ENCODE data around the gene ITIH3. TPM values are rescaled to one million over a fixed set of nuclear protein-coding genes. Genes with fewer than 3 reads are reported as not detected.

The ITIH3 gene
- total RNA-seq, 1 experiment from 2014 or later, result not detected

DNA sequence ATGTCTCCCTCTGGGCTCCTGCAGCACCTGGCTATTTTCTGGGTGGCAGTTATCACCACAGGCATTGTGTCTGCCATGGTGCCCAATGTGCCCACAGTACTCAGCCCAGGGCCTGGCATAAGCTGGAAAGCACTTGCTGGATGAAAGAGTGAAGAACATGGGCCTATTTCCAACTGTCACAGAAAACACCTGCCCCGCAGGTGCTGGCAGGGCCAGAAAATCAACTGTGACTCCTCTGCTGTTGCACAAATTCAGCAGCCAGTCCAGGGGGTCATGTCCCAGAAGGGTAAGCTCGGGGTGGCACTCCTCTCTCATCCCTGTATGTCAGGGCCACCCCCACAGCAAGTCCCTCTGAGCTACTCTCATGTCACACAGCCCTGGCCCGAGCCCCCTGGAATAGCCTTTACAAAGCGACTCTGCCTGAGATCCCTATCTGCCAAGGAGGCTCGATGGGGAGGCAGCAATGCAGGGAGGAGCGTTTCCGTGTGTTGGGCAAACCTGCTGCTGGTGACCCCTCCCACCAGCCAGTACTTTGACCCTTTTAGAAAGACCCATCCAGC is 16.9 kb downstream of the ITIH3 start:
- no peak for TF ChIP-seq EZH2 (IDR thresholded peaks at IDR 0.05; ENCODE audit: borderline replicate concordance, low read depth, low read length, poor library complexity, severe bottlenecking)
- TF ChIP-seq, protein P1, sequence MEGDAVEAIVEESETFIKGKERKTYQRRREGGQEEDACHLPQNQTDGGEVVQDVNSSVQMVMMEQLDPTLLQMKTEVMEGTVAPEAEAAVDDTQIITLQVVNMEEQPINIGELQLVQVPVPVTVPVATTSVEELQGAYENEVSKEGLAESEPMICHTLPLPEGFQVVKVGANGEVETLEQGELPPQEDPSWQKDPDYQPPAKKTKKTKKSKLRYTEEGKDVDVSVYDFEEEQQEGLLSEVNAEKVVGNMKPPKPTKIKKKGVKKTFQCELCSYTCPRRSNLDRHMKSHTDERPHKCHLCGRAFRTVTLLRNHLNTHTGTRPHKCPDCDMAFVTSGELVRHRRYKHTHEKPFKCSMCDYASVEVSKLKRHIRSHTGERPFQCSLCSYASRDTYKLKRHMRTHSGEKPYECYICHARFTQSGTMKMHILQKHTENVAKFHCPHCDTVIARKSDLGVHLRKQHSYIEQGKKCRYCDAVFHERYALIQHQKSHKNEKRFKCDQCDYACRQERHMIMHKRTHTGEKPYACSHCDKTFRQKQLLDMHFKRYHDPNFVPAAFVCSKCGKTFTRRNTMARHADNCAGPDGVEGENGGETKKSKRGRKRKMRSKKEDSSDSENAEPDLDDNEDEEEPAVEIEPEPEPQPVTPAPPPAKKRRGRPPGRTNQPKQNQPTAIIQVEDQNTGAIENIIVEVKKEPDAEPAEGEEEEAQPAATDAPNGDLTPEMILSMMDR (conservative IDR thresholded peaks at IDR 0.05; ENCODE audit: low read depth, low read length), result no peak
- DNase-seq (ENCODE audit: low spot score), result no peak
- Histone ChIP-seq H3K4me3 (ENCODE audit: low read depth, low read length, poor library complexity, severe bottlenecking) (no peak overlapping the region), H3K4me1 (ENCODE audit: insufficient read depth, low read length, poor library complexity, severe bottlenecking) (no peaks in the 10 kb centered on the region), H3K27ac (ENCODE audit: low read depth, low read length, poor library complexity, severe bottlenecking) (no peak overlapping the region), H3K9me3 (ENCODE audit: low read depth, low read length, poor library complexity, severe bottlenecking) (no peaks in the 10 kb centered on the region), H3K36me3 (ENCODE audit: insufficient read depth, low read length, poor library complexity, severe bottlenecking) (no peaks in the 10 kb centered on the region), H3K27me3 (replicated peaks; ENCODE audit: insufficient read depth, low read depth, low read length, poor library complexity) (no peaks in the 10 kb centered on the region)
- intact Hi-C loops (cut with micrococcal nuclease; ENCODE audit: unreplicated experiment), result no loop called here
- BruUV-seq (replicated peaks), result no TSS peak
- CTCF ChIA-PET, result no interaction called here
- POLR2A ChIA-PET (ENCODE audit: low non-redundant PET), result no interaction called here

DNA sequence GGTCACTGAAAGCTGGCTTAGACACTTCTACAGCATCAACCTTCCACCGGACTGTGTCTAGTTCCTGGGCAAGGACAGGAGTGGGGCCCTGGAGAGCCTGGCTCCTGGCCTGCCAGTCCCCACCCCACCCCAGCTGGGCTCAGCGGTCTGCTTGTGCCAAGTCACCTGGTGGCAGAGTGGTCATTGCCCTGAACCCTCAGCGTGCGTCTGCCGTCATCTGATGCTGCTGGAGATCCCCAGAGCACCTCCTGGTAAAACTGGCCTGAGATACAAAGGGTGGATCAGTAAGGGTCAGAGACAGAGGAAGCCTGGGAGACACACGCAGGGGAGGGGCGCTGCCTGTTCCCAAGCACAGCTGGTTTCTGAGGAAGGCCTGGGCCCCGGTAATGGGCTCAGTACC is 19.2 kb downstream of the ITIH3 start:
- TF ChIP-seq, protein P1 (conservative IDR thresholded peaks at IDR 0.05; ENCODE audit: low read depth, low read length), result no peak
- no peak for TF ChIP-seq EZH2 (IDR thresholded peaks at IDR 0.05; ENCODE audit: borderline replicate concordance, low read depth, low read length, poor library complexity, severe bottlenecking)
- H3K4me3 ChIP-seq (ENCODE audit: low read depth, low read length, poor library complexity, severe bottlenecking), result no peak overlapping the region
- ChIA-PET POLR2A (ENCODE audit: low non-redundant PET) (no interaction called here), CTCF (no interaction called here)
- DNase-seq (ENCODE audit: low spot score), result no peak
- no peaks in the 10 kb centered on the region for H3K9me3 ChIP-seq (ENCODE audit: low read depth, low read length, poor library complexity, severe bottlenecking)
- H3K4me1 ChIP-seq (ENCODE audit: insufficient read depth, low read length, poor library complexity, severe bottlenecking), result no peaks in the 10 kb centered on the region
- no peaks in the 10 kb centered on the region for H3K27me3 ChIP-seq (replicated peaks; ENCODE audit: insufficient read depth, low read depth, low read length, poor library complexity)
- no peaks in the 10 kb centered on the region for H3K36me3 ChIP-seq (ENCODE audit: insufficient read depth, low read length, poor library complexity, severe bottlenecking)
- no peak overlapping the region for H3K27ac ChIP-seq (ENCODE audit: low read depth, low read length, poor library complexity, severe bottlenecking)
- intact Hi-C loops (cut with micrococcal nuclease; ENCODE audit: unreplicated experiment), result no loop called here
- BruUV-seq (replicated peaks), result no TSS peak

GRCh38 chr3:52816199-52816598 is 21.6 kb downstream of the ITIH3 start:
- H3K4me1 ChIP-seq (ENCODE audit: insufficient read depth, low read length, poor library complexity, severe bottlenecking), result no peaks in the 10 kb centered on the region
- ChIA-PET POLR2A (ENCODE audit: low non-redundant PET) (no interaction called here), CTCF (no interaction called here)
- H3K36me3 ChIP-seq (ENCODE audit: insufficient read depth, low read length, poor library complexity, severe bottlenecking), result no peaks in the 10 kb centered on the region
- no peaks in the 10 kb centered on the region for H3K9me3 ChIP-seq (ENCODE audit: low read depth, low read length, poor library complexity, severe bottlenecking)
- no peaks in the 10 kb centered on the region for H3K27me3 ChIP-seq (replicated peaks; ENCODE audit: insufficient read depth, low read depth, low read length, poor library complexity)
- no TSS peak for BruUV-seq (replicated peaks)
- intact Hi-C loops (cut with micrococcal nuclease; ENCODE audit: unreplicated experiment), result no loop called here
- DNase-seq (ENCODE audit: low spot score), result no peak
- H3K4me3 ChIP-seq (ENCODE audit: low read depth, low read length, poor library complexity, severe bottlenecking), result no peak overlapping the region
- TF ChIP-seq, protein P1 (conservative IDR thresholded peaks at IDR 0.05; ENCODE audit: low read depth, low read length), result no peak
- TF ChIP-seq EZH2 (IDR thresholded peaks at IDR 0.05; ENCODE audit: borderline replicate concordance, low read depth, low read length, poor library complexity, severe bottlenecking), result no peak
- no peak overlapping the region for H3K27ac ChIP-seq (ENCODE audit: low read depth, low read length, poor library complexity, severe bottlenecking)

Measured in A673 (cell line).